IPS-18c (cell line): ENCODE data around the gene MAU2.

Source experiments
- H3K4me3 ChIP-seq: 2 replicates; pipeline ENCODE4 v1.7.0; 2013; ENCODE audit warnings: low read depth, mild to moderate bottlenecking, low read length, moderate library complexity; ENCODE audit not compliant: insufficient read depth
- H3K9me3 ChIP-seq: one replicate; pipeline ENCODE4 v1.6.1; 2013; ENCODE audit warnings: mild to moderate bottlenecking, low read length, moderate library complexity; ENCODE audit not compliant: control insufficient read depth, insufficient read depth

Gene MAU2, protein sequence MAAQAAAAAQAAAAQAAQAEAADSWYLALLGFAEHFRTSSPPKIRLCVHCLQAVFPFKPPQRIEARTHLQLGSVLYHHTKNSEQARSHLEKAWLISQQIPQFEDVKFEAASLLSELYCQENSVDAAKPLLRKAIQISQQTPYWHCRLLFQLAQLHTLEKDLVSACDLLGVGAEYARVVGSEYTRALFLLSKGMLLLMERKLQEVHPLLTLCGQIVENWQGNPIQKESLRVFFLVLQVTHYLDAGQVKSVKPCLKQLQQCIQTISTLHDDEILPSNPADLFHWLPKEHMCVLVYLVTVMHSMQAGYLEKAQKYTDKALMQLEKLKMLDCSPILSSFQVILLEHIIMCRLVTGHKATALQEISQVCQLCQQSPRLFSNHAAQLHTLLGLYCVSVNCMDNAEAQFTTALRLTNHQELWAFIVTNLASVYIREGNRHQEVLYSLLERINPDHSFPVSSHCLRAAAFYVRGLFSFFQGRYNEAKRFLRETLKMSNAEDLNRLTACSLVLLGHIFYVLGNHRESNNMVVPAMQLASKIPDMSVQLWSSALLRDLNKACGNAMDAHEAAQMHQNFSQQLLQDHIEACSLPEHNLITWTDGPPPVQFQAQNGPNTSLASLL

DNA sequence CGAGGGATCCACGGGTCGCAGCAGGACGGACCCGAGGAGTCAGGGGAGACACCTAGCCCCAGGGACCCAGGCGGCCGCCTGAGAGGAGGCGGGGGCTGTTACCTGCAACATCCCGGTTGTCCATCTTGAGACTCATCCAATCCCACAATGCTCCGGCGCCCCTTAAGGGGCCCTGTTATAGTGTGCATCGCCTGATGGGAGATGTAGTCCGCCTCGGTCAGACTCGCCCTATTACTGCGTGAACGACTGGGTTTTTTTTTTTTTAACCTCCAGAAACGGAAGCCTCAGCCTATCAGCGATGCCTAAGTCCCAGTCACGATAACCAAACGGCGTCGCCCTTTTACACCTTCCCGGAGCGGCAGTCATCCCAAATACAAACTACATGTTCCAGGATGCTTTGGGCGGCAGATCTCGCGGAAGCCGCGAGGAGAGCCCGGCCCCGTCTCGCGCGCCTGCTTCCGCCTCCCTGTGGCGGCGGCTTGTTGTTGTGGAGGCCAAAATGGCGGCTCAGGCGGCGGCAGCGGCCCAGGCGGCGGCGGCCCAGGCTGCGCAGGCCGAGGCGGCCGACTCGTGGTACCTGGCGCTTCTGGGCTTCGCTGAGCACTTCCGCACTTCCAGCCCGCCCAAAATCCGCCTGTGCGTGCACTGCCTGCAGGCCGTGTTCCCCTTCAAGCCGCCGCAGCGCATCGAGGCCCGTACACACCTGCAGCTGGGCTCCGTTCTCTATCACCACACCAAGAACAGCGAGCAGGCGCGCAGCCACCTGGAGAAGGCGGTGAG, at the start of gene MAU2, which contains the start of gene SUGP1:
MAU2 (plus strand) TSS at position 469 of the 780 bp plus-strand sequence; CDS start at position 500, 31 bp downstream.
SUGP1 (minus strand) TSS at position 149 of the 780 bp plus-strand sequence; CDS start at position 136, 13 bp downstream.
- H3K9me3 ChIP-seq = peaks cover 2% of the 10 kb centered on the region
- H3K4me3 ChIP-seq = peak within 1 kb of the TSS; percentile 96

DNA sequence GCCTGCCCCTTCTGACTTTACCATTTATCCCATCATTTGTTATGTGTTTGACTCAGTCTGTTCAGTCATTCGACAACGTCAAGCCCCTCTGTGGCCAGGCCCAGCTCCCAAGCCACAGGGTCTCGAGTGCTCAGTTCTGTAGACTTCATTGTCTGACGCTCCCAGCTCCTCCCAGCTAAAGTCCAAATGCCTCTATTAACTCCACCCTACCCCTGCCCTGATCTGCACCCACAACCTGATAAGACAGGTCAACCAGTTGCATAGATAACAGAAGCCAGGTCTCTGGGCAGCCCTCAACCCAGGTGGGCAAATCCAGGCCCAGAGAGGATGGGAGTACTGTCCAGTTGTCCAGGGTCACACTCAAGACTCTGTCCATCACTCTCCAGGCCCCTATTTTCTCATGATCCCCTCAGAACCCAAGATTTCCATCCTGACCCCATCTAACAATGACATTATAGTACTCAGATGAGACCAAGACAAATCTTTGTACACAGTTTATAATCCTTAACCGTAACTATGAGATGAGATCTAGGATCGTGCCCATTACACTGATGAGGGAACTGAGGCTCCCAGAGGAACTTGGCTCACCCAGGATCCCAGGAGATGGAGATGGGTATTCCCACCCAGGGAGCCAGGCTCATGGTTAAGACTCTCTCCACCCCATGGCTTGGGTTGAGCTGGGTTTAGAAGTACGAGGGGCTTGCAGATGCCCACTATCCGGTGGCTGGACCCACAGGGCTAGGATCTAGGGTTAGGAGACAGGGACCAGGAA, 48.6 kb upstream of the MAU2 start:
- Histone ChIP-seq H3K4me3 (peak overlapping the region; percentile 55; the same call in 1 of the 2 replicates), H3K9me3 (peaks cover 2% of the 10 kb centered on the region)

DNA sequence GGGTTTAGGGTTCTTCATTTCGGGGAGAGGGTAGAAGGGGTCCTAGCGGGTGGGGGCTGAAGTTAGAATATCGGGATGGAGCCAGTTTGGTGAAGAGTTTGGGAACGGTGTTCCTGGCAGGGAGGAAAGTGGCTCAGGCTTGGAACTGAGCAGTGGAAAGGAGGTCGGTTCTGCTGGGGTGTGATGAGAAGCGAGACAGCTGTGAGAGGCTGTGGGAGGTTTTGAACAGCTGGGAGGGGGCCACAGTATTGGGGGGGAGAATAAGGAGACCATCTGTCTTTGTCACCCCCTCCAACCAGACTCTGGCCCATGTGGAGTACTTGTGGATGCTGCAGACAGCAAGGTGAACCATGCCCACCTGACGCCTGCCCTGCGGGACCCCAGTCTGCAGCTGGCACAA, 46.5 kb upstream of the MAU2 start:
- H3K4me3 ChIP-seq = no peak overlapping the region
- H3K9me3 ChIP-seq = peaks cover 2% of the 10 kb centered on the region

DNA sequence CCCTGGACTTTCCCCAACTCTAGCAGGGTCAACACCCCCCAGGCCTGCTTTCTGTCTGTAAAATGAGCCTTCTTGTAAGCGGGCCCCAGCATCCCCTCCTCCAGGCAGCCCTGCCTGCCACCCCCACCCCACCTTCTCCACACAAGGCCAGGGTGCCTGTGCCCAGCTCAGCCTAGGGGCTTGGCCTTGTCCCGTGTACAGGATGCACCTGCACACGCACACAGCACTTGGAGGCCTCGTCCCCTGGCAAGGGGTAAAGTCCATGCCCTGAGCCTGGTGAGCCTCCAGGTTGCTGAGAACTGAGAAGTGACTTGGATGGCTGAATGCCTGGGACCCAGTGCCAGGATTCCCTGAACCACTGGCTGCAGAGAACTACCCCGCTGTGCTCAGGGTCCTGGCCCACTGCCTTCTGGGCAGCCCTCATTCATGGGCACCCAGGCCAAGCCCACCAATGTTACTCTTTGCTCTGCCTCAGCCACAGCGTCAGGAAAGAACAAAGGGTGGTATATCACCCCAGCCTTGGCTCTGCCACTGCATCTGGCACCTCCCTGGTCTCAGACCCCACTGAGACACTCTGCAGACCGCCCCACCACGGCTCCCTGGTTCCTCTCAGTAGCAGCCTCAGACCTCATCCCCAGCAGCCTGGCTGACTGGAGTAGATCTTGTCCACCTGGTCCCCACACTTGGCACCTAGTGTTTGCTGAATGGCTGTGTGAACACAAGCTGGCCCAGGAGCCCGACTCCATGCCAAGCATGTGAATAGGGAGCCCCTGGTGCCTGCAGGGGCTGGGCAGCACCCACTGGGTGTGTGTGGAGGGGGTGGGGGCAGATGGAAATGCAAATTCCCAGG, 45.7 kb upstream of the MAU2 start:
- peaks cover 2% of the 10 kb centered on the region for H3K9me3 ChIP-seq
- no peak overlapping the region for H3K4me3 ChIP-seq

DNA sequence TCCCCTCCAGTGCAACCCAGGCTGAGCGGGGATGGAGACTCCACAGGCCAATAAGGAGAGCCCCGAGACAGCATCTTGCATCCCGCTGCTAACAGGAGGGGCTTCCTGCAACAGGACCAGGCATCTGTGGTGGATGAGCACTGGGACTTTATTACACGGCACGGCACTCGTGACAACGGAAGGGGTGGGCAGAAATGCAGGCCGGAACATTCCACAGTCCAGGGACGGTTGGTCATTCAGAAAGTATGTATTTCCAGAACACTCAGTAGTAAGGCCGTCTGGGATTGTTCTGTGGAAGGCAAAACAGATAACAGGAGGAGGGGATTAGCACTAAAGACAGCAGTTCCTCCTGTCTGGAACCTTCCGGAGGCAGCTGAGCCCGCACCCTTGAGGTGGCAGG, 44.2 kb upstream of the MAU2 start:
- peaks cover 2% of the 10 kb centered on the region for H3K9me3 ChIP-seq
- no peak overlapping the region for H3K4me3 ChIP-seq

DNA sequence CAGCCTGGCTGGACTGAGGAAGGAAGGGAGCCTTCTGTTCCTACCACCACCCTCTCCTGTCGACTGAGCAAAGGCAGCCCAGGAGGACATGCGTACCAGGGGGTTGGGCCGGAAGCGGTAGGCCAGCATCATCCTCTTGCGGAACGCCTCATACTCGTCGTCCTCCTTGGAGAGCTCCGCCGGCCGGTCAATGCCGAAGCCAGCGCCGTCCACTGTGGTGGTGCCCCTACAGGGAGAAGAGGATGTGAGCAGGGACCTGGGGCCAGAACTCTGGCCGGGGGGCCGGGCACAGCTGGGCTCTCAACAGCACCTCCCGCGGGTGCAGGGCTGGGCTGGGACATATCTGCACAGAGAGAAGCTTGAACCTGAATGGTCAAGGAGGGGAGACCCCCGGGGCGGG, 43.8 kb upstream of the MAU2 start:
- Histone ChIP-seq H3K9me3 (peaks cover 2% of the 10 kb centered on the region), H3K4me3 (no peak overlapping the region)

DNA sequence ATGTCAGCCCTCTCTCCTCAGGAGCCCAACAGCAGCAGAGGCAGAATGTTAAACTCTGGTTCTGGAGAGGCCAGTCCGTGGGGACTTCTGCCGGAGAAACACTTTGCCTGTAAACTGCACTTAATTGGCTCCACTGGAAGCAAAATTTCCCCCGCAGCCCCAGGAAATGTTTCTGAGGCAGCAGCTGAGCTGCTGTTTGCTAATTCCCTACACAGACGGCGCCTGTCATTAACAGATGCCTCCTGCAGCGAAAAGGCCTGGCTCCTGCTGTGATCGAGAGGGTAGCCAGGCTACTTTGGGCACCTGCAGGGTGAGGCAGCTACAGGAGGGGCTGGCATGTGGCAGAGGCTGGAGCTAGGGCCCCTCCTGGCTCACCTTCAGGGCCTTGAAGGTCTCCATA, 42.3 kb upstream of the MAU2 start:
- H3K9me3 ChIP-seq = peaks cover 2% of the 10 kb centered on the region
- no peak overlapping the region for H3K4me3 ChIP-seq

DNA sequence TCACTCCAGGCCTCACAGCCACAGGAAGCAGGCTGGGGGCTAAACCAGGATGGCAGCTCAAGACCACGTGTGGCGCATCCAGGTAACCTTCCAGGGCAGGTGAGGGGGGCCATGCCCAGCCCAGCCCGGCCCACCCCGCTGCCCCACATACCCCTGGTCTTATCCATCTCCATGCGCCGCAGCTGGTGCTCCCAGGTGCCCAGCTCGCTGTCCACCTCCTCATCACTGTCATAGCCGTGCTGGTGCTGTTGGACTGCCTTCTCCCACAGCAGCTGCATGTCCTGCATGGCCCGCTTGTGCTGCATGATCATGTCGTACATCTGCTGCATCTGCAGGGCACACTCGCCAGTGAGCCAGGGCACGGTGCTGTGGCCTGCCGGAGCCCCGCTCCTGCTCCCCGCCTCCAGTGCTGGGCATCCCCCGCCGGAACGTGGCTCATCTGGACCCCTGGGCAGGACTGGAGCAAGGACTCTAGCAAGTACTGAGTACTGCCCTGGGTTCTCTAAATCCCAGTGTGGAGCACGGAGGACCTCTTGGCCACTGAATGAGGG, 41.5 kb upstream of the MAU2 start:
- peaks cover 2% of the 10 kb centered on the region for H3K9me3 ChIP-seq

DNA sequence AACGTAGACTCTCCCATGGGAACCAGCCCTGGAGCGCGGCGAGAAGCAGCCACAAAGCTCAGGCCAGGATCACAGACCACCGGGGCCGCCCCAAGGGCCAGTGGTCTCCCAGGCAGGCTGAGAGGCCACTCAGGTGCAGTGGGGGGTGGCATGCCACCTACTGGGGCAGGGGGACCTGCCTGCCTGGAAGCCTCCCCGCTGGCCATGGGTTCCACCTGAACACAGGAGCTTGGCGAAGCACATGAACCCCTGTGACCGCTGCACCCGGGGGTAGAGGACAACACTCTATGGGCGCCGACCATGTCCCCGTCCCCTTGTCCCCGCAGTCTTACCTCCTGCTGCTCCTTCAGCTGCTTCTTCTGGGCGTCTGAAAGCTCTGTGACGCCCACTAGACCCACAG, 40.8 kb upstream of the MAU2 start:
- Histone ChIP-seq H3K9me3 (no peaks in the 10 kb centered on the region), H3K4me3 (no peak overlapping the region)

More for the DNA sequence above, 41.5 kb upstream of the MAU2 start:
- no peak overlapping the region for H3K4me3 ChIP-seq

DNA sequence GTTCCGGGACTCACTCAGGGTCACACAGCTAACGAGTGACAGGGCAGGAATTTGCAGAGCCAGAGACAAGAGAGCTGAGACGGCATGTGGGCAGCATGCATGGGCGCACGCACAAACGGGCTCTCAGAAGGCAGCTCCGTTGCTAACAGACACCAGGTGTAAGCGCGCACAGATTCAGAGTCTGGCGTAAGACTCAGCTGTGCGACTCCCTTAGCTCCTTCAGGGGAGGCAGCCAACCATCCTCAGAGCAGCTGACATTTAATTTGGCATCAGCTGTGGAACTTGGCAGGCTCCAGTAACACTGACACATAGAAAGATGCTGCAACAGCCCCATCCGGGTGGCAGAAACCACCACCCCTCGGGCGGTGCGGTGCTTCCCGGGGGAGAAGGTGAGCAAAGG, 40.1 kb upstream of the MAU2 start:
- no peak overlapping the region for H3K4me3 ChIP-seq
- H3K9me3 ChIP-seq = no peaks in the 10 kb centered on the region

DNA sequence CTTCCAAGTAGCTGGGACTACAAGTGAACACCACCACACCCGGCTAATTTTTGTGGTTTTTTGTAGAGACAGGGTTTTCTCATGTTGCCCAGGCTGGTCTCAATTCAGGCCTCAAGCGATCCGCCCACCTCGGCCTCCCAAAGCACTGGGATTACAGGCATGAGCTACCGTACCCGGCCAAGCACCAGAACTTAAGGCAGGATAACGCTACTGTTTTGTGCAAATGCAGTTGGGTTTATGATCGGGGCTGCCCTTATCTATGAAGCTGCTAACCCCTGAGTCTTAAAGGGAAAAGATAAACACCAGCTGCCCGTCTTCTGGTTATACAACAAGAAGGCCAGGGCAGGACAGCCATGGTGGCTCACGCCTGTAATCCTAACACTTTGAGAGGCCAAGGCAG, 34.9 kb upstream of the MAU2 start:
- H3K4me3 ChIP-seq = no peak overlapping the region
- no peaks in the 10 kb centered on the region for H3K9me3 ChIP-seq

DNA sequence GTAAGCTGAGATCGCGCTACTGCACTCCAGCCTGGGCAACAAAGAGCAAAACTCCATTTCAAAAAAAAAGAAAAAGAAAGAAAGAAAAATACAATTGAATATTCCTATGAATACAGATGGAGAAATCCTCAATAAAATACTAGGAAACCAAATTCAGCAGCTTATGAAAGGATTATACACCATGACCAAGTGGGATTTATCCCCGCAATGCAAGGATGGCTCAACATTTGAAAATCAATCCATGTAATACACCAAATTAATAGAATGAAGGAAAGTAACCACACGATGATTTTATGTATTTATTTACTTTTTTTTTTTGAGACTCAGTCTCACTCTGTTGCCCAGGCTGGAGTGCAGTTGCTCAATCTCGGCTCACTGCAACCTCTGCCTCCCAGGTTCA, 28.0 kb upstream of the MAU2 start:
- Histone ChIP-seq H3K9me3 (no peaks in the 10 kb centered on the region), H3K4me3 (no peak overlapping the region)

DNA sequence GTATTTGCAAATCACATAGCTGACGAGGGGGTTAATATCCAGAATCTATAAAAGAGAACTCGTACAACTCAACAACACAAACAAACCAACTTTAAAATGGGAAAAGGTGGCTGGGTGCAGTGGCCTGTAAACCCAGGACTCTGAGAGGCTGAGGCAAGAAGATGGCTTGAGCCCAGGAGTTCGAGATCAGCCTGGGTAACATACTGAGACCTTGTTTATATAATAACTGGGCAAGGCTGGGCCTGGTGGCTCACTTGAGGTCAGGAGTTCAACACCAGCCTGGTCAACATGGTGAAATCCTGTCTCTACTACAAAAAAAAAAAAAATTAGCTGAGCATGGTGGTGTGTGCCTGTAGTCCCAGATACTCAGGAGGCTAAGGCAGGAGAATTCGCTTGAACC, 25.7 kb upstream of the MAU2 start:
- Histone ChIP-seq H3K4me3 (no peak overlapping the region), H3K9me3 (no peaks in the 10 kb centered on the region)

DNA sequence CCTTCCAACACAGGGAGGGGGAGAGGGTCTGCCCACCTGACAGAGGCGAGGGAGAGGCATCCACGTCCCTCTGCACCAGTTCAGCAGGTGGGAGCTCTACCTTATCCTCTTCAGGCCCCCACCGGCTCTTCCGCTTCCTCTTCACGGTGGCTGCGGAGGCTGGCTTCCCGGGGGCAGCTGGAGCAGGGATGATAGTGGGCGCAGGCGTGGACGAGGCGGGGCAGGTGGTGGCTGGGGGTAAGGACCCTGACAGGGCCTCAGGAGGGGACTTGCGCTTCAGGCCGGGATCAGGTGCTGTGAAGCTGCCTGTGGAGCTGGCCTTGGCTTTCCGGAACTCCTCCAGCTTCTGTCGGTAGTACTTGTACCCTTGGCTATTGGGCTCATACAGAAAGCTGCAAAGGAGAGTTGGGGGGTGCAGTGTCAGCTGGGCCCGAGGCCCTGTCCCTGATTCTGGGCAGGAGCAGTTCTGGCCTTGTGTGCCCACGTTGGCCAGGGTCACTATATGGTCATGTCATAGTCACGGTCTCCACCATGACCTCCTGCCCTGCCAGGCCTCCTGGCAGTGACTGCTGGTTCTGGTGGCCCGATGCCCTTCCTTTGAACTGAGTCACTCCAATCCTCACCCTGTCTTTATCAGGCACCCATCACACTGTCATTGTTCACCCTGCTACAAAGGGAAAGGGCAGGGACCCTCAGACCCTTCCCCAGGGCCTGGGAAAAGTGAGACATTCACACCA, 23.5 kb upstream of the MAU2 start:
- Histone ChIP-seq H3K9me3 (no peaks in the 10 kb centered on the region), H3K4me3 (no peak overlapping the region)

DNA sequence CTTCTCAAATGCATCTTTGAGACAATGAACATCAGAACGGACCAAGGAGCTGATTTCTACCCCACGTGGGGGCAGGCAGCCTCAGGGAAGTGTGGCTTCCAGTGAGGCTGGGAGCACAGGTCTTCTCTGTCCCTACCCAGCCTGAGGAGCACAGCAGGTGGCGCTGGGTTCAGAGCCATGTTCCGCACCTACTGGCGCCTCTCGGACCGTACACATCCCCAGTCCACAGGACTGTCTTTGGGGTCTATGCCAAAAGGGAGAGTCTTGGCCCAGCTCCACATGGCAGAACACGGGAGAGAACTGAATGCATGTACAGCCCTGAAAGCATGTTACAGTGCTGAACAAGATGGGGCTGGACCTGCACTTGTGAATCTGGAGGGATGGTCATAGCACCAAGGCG, 22.9 kb upstream of the MAU2 start:
- H3K4me3 ChIP-seq = no peak overlapping the region
- H3K9me3 ChIP-seq = no peaks in the 10 kb centered on the region
